Ascending aorta (tissue), 2 donors: ENCODE results near the gene C1orf185. TPM values are rescaled to one million over a fixed set of nuclear protein-coding genes. Genes with fewer than 3 reads are reported as not detected.

Source experiments
- DNase-seq, 2 donors: peaks; one replicate each; pipeline ENCODE4 v3.0.0-alpha.2; 2019; ENCODE audit warnings: low spot score in 2 of 2
- H3K27ac ChIP-seq, 2 donors: fragments of 200-600 bp; sonication (generic); one replicate each; pipeline ENCODE4 v1.5.1; 2016 to 2017; ENCODE audit warnings: mild to moderate bottlenecking in 1 of 2
- H3K27me3 ChIP-seq: fragments of 200-600 bp; sonication (generic); one replicate; pipeline ENCODE4 v1.5.1; 2017
- H3K36me3 ChIP-seq, 2 donors: fragments of 200-600 bp; sonication (generic); one replicate each; pipeline ENCODE4 v1.5.1; 2016
- H3K4me1 ChIP-seq, 2 donors: fragments of 200-600 bp; sonication (generic); one replicate each; pipeline ENCODE4 v1.5.1; 2016 to 2017; ENCODE audit warnings: mild to moderate bottlenecking in 1 of 2
- H3K4me3 ChIP-seq, 2 donors: fragments of 200-600 bp; sonication (generic); one replicate each; pipeline ENCODE4 v1.5.1; 2016 to 2017; ENCODE audit warnings: mild to moderate bottlenecking in 1 of 2
- H3K9me3 ChIP-seq, 2 donors: fragments of 200-600 bp; sonication (generic); one replicate each; pipeline ENCODE4 v1.5.1; 2016
- intact Hi-C: fragments of 100-400 bp; cut with DNase I; formaldehyde crosslinking; loops from one replicate; pipeline ENCODE4 v1.15.1; 2023
- total RNA-seq: library from RNA; depleted of rRNA; stranded (reverse); fragments of >200 nt; gene quantifications from one replicate; pipeline ENCODE4 v1.1.0, GENCODE V29; 2016
- TF ChIP-seq, protein P1 (sequence below), 3 experiments: fragments of 200-600 bp in 2 of 3; fragments of 450-650 bp in 1 of 3; sonication (generic) in 2 of 3; IDR thresholded peaks; one replicate each; pipeline ENCODE4 v1.5.1; 2016 to 2019; ENCODE audit warnings: antibody characterized with exemption in 3 of 3, mild to moderate bottlenecking in 1 of 3, moderate library complexity in 1 of 3

C1orf185 gene
- total RNA-seq: not detected

DNA sequence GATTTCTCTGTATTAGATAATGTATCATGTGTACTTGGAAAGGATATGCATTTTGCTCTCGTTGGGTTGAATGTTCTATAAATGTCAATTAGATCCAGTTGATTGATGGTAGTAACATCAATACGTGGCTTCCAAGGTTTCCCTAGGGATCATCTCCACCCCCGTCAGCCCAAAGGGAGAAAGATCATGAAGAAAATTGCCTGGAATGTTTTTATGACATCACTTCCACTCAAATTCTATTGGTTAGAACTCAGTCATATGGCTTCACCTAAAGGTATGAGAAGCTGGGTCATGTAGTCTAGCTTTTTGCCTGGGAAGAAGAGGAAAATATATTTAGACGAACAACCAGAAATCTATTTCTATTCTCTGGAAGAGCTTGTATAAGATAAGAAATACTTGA is at the start of gene C1orf185:
C1orf185 (plus strand) TSS at position 253 of the 400 bp plus-strand sequence; CDS start at position 259, 6 bp downstream.
- TF ChIP-seq, protein P1, sequence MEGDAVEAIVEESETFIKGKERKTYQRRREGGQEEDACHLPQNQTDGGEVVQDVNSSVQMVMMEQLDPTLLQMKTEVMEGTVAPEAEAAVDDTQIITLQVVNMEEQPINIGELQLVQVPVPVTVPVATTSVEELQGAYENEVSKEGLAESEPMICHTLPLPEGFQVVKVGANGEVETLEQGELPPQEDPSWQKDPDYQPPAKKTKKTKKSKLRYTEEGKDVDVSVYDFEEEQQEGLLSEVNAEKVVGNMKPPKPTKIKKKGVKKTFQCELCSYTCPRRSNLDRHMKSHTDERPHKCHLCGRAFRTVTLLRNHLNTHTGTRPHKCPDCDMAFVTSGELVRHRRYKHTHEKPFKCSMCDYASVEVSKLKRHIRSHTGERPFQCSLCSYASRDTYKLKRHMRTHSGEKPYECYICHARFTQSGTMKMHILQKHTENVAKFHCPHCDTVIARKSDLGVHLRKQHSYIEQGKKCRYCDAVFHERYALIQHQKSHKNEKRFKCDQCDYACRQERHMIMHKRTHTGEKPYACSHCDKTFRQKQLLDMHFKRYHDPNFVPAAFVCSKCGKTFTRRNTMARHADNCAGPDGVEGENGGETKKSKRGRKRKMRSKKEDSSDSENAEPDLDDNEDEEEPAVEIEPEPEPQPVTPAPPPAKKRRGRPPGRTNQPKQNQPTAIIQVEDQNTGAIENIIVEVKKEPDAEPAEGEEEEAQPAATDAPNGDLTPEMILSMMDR (IDR thresholded peaks at IDR 0.05): no peak
- no peaks in the 10 kb centered on the region for H3K9me3 ChIP-seq
- H3K4me1 ChIP-seq: no peaks in the 10 kb centered on the region
- no peak for DNase-seq
- no peaks in the 10 kb centered on the region for H3K36me3 ChIP-seq
- no peak within 1 kb of the TSS for H3K4me3 ChIP-seq
- H3K27me3 ChIP-seq: no peaks in the 10 kb centered on the region
- intact Hi-C loops: no loop called here
- no peak within 1 kb of the TSS for H3K27ac ChIP-seq

DNA sequence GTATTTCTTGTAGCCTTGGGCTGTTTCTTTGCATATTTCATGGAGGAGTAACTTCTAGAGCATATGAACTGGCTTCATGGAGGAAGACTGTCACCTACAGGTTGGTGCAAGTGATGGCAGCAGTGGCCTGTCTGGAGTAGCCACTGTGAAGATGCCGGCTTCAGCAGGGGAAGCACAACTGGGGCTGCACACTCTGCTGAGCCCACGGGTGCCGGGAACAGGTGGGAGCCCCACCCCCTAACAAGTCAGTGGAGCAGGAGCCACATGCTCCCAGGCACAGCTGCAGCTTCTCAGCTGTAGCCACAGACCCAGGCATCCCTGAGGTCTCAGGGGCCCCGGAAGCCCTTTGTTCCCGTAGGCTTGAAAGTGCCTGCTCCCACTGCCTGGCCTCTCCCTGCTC is 43.2 kb upstream of the C1orf185 start:
- TF ChIP-seq, protein P1 (IDR thresholded peaks at IDR 0.05): no peak
- no peak overlapping the region for H3K27ac ChIP-seq
- no peaks in the 10 kb centered on the region for H3K36me3 ChIP-seq
- H3K9me3 ChIP-seq: peaks cover 0 to 19% of the 10 kb centered on the region in 2 donors
- H3K27me3 ChIP-seq: no peaks in the 10 kb centered on the region
- no peak for DNase-seq
- no peaks in the 10 kb centered on the region for H3K4me1 ChIP-seq
- no peak overlapping the region for H3K4me3 ChIP-seq
- intact Hi-C loops: no loop called here

DNA sequence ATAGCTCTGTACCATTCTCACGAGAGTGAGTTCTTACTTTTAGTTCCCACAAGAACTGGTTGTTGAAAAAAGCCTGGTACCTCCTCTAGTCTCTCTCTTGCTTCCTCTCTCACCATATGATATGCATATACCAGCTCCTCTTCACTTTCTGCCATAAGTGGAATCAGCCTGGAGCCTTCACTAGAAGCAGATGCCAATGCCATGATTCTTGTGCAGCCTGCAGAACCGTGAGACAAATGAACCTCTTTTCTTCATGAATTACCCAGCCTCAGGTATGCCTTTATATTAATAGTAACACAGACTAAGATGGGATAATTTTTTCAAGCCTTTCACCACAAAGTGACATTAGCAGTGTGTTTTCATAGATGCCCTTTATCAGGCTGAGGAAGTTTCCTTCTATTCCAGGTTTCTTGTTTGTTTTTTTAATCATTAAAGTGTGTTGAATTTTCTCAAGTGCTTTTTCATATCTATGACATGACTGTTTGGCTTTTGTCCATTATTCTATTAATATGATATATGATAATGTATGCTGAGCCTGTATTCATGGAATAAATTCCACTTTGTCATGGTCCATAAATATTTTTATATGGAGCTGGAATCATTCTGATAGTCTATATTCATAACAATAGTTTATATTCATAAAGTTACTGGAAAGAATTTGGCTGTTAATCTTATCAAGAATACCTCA is 40.7 kb upstream of the C1orf185 start:
- TF ChIP-seq, protein P1 (IDR thresholded peaks at IDR 0.05): no peak
- H3K27me3 ChIP-seq: no peaks in the 10 kb centered on the region
- H3K9me3 ChIP-seq: peaks cover 0 to 19% of the 10 kb centered on the region in 2 donors
- H3K36me3 ChIP-seq: no peaks in the 10 kb centered on the region
- no peak overlapping the region for H3K4me3 ChIP-seq
- H3K27ac ChIP-seq: no peak overlapping the region
- intact Hi-C loops: no loop called here
- no peaks in the 10 kb centered on the region for H3K4me1 ChIP-seq
- DNase-seq: no peak

GRCh38 chr1:51063121-51063520 is 38.9 kb upstream of the C1orf185 start:
- Histone ChIP-seq H3K4me3 (no peak overlapping the region), H3K27me3 (no peaks in the 10 kb centered on the region), H3K27ac (no peak overlapping the region), H3K4me1 (no peaks in the 10 kb centered on the region), H3K36me3 (no peaks in the 10 kb centered on the region), H3K9me3 (peaks cover 0 to 9% of the 10 kb centered on the region in 2 donors)
- DNase-seq: no peak
- intact Hi-C loops: no loop called here
- TF ChIP-seq, protein P1 (IDR thresholded peaks at IDR 0.05): no peak

- no peaks in the 10 kb centered on the region for H3K27me3 ChIP-seq
- intact Hi-C loops: no loop called here
Observed at GRCh38 chr1:51070011-51070410, 32.0 kb upstream of the C1orf185 start.

More at GRCh38 chr1:51070011-51070410, 32.0 kb upstream of the C1orf185 start:
- no peaks in the 10 kb centered on the region for H3K9me3 ChIP-seq
- H3K4me1 ChIP-seq: no peaks in the 10 kb centered on the region
- TF ChIP-seq, protein P1 (IDR thresholded peaks at IDR 0.05): no peak
- no peak for DNase-seq
- H3K4me3 ChIP-seq: no peak overlapping the region
- H3K36me3 ChIP-seq: no peaks in the 10 kb centered on the region
- H3K27ac ChIP-seq: no peak overlapping the region
